Activated T-helper 1 cell treated with Interleukin-2 at 50 U/mL for 16 hours (primary cell): Measurements from ENCODE around the gene AHNAK2.

Experiments used
- DNase-seq: peaks from one replicate; pipeline ENCODE4 v3.0.0-alpha.2; 2020; ENCODE audit warnings: low read depth

The AHNAK2 gene

DNA sequence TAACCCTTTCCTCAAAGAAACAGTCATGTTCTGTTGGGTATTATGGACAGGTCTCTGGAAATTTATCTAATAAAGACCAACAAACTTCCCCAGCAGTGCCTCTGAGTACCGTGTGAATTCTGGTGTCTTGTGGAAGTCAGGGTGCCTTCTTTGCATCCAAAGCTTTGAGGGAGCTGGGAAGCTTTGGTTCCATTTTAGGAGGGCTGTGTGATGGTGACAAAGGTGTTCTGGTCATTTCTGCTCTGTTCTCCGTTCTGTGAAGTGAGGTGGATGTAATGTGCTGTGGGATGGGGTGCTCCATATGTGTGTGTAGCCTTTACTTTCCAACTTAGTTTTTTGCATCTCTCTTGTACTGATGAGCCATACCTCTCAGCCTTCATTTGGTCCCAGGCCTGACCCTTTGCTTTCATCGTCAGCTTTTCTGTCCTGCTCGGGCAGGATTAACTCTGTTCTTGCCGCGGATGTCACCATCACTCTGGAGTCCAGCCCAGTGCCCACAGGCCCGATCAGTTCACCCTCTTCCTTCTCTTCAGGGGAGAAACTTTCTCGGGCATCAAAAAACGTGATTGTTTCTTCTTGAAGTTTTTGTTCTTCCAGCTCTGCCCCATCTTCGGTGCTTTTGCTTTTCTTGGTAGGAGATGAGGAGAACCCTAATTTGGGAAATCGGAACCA is 40.3 kb downstream of the AHNAK2 start:
- DNase-seq = no peak

DNA sequence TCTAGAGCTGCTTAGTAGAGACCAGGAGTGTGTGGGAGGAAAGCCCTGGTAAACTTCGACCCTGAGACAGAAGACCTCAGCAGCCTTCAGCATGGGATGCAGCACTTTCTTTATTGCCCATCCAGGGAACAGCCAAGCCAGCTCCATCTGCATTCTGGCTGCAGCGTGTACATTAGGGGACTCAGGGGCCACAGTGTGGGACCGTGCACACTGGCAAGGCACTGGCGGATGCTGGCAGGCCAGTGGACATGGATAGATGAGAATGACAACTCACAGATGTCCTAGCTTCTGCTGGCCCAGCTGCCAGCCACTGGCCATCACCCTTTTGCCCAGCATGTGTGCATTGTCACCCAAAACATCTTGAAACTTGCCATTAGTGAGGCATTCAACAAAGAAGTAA is 41.0 kb downstream of the AHNAK2 start:
- no peak for DNase-seq

DNA sequence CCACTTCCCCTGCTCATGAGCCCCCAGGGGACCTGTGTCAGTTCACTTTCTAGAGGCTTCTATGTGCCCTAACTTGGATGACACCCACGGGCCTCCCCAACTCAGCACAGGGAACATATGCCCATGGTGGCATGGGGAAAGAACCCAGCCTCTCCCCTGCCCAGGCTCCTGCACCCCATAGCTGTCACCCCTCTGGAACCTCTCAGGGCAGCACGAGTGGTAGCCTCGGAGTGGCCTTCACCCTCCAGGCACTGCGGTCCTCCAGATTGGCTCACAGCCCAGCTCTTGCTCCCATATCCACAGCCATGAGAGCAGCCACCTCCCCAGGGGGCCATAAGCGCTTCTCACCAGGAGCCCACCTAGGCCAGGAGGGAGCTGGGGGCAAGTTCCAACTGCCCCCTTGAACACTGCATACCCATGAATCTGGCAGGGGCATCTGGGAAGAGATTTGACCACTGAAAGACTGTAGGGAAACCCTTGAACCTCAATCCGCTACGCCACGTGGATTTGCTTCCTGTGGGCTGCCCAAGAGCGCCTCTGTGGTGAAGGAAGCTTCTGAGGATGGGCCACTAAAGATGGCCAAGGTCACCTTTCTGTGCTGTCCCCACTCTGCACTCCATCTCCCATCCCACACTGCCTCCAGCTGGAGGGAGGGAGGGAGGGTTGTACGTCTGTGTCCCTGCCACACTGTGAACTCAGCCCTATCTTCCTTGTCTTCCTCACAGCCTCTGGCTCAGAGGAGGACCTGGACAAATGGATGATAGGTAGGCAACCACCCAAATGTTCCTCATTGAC is 41.6 kb downstream of the AHNAK2 start:
- DNase-seq = no peak

DNA sequence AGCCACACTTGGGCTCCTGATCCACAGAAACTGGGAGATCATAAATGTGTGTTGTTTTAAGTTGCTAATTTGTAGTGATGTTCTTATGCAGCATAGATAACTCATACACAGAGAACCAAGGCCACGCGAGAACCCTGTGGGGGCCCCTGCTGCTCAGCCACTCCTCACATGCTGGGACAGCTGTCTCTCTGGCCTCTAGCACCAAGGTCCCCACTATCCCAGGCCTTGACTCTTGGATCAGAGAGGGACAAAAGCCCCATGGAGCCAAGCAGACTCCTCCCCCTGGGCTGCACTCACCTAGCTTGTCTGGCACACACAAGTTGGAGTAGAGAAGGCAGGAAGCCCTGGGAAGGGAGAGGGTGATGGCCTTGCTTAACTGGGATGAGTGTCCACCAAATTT is 42.2 kb downstream of the AHNAK2 start:
- DNase-seq = no peak

DNA sequence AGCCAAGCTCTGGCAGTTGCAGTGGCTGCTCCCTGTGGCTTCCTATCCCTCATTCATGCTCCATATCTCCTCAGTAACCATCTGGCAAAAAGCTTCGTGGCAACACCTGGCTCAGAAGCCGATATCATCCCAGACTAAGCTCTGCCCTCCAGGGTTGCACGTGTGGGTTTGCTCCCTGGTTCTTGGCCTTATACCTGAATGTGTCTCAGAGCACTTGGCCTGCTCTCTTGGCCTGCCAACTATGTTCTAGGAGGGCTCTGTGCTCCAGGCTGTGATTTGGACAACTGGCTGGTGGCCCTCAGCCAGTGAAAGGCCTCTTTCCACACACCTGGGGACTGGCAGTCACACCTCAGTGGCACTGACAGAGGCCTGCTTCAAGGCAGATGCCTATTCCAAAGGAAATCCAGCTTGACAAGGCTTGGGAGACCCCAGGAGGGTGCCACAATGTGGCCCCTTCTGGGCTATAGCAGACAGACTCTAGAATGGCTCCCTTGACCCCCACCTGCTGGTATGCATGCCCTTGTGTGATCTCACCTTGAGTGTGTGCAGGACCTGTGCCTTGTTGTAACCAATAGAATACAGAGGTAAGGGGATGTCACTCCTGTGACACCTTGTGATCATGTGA is 43.0 kb downstream of the AHNAK2 start:
- DNase-seq = no peak

DNA sequence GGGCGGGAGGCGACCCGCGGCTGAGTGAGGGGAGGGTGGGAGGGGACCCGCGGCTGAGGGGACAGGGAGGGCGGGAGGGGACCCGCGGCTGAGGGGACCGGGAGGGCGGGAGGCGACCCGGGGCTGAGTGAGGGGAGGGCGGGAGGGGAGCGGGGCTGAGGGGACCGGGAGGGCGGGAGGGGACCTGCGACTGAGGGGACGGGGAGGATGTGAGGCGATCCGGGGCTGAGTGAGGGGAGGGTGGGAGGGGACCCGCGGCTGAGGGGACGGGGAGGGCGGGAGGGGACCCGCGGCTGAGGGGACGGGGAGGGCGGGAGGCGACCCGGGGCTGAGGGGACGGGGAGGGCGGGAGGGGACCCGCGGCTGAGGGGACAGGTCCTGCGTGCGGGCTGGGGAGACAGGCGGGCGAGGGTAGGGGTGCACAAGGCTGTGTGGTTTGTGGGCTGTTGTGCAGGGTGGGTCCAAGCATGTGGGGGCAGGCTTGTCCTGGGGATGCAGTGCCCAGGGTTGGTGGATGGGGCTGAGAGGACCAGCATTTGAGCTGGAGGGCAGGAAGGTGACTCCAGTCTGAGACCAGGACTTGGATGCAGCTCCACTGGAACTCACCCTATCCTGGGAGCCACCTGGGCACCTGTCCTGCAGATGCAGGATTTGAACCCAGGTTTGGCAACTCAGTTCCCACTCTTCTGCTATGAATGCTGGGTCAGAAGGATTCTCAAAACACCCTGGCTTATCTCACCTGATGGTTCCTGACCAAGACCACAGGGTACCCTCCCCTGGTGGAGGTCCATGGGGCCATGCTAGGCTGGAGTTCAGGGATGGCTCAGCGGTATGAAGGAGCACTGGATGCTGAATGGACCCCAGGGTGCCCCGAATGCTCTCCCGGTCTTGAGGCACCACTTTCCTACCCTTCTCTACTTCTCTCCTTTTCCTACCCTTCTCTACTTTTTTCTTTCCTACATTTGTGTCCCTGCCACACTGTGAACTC is 44.1 kb downstream of the AHNAK2 start:
- DNase-seq = no peak

DNA sequence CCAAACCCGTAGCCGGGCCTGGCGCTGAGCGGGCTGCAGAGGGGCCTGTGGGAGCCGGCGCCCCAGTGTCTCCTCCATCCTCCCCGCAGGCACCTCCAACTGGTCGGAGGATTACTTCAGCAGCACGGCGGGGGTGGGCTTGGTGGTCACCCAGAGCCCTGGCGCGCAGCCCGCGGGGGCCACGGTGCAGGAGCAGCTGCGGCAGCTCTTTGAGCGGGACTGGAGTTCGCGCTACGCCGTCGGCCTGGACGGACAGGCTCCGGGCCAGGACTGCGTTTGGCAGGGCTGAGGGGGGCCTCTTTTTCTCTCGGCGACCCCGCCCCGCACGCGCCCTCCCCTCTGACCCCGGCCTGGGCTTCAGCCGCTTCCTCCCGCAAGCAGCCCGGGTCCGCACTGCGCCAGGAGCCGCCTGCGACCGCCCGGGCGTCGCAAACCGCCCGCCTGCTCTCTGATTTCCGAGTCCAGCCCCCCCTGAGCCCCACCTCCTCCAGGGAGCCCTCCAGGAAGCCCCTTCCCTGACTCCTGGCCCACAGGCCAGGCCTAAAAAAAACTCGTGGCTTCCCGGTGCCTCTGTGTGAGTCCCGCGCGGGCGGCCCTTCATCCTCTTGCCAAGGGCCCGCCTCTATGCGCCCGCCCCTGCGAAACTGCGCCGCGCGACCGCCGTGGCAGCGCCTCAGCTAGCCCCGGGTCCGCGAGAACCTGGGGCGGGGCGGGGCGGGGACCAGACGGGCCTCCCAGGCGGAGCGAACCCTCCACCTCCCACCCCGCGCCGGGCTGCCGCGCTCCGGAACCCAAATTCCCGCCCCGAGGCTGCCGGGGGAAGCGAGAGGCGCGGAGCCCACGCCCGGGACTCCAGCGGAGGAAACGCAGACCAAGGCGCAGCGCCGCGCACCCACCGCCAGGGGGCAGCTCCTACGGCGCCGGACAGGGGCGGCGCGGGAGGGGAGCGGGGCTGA is 45.2 kb downstream of the AHNAK2 start:
- DNase-seq = peak; percentile 75

DNA sequence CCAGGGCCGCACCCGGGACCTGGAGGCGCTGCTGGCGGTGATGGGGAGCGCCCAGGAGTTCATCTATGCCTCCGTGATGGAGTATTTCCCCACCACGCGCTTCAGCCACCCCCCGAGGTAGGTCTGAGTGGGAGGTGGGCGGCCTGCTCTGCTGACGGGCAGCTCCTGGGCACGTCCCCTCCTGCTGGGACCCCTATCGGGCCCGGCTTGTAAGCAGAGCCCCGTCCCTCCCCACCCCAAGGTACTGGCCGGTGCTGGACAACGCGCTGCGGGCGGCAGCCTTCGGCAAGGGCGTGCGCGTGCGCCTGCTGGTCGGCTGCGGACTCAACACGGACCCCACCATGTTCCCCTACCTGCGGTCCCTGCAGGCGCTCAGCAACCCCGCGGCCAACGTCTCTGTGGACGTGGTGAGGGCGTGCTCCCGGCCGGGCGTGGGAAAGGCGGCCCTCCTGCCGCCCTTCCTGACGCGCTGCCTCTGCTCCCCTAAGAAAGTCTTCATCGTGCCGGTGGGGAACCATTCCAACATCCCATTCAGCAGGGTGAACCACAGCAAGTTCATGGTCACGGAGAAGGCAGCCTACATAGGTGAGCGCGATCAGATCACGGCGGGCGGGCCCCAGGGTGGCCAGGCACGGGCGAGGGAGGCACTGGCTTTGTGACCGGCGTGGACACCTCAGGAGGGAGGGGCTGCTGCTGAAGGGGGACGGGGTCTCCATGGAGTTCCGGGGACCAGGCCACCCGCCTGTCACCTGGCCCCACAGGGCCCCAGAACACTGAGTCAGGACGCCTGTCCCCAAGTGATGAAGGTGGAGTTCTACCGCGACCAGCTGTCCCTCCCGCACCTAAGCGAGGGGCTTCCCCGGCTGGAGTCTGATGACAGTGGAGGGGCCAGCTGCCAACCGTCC is 46.2 kb downstream of the AHNAK2 start:
- DNase-seq = no peak

DNA sequence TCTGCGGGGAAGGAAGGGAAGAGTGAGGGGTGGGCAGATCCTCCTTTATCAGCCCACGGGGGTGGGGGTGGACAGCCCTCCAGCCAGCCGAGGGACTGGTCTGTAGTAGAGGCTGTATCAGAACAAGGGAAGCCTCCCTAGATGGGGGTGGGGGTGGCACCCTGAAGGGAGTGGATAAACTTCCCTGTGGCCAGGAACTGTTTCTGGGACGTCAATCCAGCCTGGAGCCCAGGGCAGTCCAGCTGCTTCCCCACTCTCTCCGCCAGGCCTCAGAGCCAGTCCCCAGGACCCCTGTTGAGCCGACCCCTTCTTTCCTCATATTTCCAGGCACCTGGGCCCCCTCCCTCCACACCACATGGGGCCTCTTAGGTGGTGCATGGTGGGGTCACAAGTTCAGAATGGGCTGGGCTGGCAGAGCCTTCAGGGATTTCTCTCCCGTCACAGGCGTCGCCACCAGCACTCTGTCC is 46.8 kb downstream of the AHNAK2 start:
- DNase-seq = no peak

DNA sequence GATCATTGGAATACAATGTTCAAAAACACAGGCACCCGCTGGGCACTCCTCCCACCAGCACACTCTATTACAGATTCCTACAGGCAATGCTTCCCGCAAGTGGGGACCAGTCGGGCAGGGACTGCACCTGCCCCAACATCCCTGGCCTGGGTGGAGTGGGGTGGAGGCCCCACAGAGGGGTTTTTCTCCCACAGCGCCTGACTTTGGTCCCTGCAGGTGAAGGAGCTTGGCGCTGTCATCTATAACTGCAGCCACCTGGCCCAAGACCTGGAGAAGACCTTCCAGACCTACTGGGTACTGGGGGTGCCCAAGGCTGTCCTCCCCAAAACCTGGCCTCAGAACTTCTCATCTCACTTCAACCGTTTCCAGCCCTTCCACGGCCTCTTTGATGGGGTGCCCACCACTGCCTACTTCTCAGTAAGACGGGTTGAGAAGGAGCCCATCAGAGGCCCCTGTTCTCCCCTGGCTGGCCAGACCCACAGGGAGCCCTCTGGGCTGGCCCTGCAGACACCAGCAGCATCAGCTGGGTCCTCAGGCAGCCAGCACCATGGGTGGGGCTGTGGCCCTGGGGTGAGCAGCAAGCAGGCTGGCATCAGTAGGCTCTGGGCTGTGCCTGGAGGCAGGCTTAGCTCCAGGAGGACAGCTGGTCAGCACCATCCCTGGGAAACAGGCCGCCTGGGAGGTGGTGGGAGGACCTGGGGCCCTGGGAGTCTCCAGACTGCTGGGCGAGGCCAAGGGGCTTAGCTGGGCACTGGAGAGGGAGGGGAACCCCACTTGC is 47.5 kb downstream of the AHNAK2 start:
- no peak for DNase-seq

DNA sequence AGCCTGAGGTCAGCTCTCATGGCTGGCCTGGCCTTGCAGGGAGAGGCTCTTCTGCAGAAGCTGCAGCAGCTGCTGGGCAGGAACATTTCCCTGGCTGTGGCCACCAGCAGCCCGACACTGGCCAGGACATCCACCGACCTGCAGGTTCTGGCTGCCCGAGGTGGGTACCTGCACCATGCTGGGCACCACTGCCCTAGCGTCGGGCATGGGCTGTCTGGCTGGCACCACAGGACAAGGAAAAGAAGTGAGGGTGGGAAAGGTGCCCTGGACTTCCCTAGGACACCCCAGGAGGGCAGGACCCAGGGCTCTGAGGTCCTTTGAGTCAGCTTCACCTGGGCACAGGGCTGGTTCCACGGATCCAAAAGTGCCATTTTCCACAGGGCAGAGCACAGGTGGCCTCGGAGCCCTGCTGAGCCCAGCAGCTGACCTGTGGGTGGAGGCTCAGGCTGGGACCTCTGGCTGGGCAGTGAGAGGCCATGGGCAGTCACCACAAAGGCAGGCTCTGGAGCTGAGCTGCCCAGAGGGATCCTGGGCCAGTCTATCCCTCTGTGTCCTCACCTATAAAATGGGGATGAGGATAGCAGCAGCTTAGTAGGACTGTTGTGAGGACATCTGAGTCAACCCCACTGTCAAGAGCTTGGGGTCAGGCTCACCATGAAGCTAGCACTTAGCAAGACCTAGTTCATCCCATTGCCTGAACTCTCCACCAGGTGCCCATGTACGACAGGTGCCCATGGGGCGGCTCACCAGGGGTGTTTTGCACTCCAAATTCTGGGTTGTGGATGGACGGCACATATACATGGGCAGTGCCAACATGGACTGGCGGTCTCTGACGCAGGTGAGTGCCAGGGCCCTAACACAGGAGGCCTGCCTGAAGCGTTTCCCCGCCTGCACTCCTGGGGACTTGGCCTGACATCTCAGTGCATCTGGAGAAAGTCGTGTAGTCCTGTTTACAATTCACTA is 48.6 kb downstream of the AHNAK2 start:
- DNase-seq = no peak

DNA sequence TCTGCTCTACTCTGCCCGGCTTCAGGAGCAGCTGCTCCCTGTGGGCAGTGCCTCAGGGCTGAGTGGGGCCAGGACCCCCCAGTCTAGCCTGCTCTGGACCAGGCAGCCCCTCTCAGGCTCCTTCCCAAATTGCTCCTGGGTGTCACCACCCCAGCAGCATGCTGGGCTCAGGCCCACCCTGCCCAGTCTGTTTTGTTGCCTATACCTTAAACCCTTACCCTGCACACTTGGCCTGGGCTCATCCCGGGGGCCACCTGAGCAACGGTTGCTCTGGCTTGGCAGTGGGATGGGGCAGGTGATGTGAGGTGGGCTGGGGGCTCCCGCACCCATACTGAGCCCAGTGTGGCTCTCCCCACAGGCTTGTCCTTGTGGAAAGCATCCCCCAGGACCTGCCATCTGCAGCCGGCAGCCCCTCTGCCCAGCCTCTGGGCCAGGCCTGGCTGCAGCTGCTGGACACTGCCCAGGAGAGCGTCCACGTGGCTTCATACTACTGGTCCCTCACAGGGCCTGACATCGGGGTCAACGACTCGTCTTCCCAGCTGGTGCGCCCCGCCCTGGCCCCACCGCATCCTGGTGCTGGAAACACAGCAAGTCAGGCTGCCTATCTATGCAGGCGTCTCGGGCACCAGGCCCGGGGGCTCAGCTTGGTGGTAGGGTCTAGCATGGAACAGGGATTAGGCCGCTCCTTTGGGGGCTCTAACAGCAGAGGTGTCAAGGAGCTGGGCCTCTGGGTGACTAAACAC is 49.6 kb downstream of the AHNAK2 start:
- no peak for DNase-seq

DNA sequence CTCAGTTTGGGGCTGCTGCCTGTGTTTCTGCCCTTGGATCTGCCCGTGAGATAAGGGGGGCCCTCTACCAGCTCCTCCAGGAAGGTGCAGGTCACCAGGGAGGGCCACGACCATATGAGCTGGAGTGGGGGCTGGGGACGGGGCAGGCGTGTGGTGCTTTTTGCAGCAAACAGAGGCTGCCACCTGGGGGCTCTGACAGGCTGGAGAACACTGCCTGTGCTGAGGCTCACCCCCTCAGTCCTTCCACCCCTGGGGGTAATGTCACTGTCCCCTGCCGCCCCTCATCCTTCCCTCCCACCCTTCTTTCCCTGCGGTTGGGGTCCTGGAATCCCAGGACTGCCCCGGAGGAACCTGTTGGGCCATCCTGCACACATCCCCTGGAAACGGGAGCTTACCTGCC is 50.3 kb downstream of the AHNAK2 start:
- no peak for DNase-seq

DNA sequence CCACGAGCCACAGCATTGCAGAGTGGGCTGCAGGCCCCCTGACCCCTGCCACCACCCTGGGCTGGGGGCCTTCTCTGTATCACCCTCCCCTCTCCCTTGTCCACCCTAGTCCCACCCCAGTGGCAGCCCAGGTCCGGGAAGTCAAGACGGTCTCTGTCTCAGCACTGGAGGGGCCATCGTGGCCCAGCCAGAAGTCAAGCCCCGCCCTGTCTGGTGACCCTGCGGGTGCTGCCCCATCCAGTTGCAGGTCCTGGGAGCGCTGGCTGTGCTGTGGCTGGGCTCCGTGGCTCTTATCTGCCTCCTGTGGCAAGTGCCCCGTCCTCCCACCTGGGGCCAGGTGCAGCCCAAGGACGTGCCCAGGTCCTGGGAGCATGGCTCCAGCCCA is 50.8 kb downstream of the AHNAK2 start:
- DNase-seq = no peak

DNA sequence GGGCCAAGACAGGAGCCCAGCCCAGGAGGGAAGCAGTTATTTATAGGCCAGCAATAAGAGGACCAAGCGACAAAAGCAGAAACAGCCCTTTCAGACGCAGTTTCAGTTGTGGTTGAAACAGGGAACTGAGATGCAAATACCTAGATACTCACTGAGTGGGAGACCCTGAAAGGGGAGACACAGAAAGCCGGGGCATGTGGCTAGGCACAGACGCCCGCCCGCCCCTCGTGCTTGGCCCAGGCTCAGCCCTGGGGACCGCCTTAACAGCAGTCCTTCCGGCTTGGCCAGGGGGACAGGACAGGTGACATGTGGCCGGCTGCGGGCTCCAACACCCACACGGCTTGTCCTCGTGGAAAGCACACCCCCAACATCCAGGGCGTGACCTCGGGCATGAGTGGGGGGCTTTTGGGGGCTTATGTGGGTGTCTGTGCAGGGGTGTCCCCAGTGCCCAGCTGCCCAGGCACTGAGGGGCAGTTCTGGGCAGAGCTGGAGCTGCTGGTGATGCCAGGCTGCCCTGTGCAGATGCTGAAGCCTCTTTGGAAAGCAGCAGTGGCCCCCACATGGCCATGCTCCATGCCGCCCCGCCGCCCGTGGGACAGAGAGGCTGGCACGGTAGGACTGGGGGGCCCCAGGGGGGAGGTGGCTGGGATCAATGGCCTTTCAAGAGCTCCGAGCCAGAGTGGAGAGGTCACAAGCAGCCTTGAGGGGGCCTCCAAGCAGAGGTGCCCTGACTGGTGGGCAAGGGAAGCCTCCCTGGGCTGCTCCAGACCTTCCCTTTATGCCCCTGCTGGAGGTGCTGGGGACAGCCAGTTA is 51.3 kb downstream of the AHNAK2 start:
- DNase-seq = no peak
